Hematopoietic multipotent progenitor cell treated with erythropoietin and hydrocortisone succinate and interleukin-3 and kit ligand, for 15 days (in vitro differentiated cells): ENCODE results near the gene PRELID3B.
"Not testable (repeated sequence)": the region's sequence is repeated elsewhere in the genome, so short reads cannot be mapped to it uniquely, and the experiment has no call there.

Experiments
- DNase-seq: peaks from one replicate; pipeline ENCODE4 v3.0.0-alpha.2; 2015; ENCODE audit warnings: low spot score

PRELID3B gene

DNA sequence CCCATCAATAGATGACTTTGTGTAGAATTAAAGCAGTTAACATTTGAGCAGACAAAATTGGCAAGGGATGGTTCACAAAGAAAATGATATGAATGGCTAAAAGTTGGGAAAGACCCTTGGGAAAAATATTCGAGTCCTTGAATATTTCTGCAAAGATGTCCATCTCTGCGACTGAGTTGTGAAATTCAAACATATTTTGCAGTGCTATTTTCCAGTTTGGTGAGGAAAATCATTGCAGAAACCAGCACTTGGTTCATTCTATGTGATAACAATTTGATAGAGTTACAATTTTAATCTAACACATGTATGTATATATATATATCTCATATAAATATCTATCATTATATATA, 6.1 kb upstream of the PRELID3B start:
- DNase-seq: no peak

DNA sequence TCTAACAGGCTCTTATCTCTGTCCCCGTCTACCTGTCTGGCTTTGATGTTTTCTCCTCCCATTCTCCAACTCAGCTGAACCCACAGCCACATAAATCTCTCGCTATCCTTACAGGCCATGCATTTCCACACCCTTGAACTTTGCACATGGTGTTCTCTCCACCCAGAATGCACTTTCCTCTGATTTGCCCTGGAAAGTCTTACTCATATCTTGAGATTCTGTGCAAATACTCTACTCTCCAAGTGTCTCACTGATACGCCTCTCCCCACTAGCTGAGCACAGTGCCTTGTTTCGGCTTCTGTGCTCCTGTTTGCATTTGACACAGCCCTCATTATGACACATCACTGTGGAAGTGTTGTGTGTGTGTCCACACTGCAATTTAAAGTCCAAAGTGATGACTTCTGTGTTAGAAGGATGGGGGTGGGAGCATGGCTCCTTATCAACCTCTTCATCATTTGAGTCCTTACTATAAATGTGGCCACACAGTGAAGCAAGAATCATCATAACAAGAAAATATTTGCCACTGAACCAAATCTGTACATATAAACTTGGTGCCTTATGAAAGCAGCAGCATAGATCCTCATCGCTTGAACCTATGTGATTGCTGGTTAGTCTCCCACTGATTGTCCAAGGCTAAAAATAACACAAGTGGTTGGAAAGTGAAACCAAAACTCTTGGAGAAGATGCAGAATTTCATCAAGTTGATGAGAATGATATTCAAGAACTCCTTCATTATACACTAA, 5.5 kb upstream of the PRELID3B start:
- DNase-seq: no peak

DNA sequence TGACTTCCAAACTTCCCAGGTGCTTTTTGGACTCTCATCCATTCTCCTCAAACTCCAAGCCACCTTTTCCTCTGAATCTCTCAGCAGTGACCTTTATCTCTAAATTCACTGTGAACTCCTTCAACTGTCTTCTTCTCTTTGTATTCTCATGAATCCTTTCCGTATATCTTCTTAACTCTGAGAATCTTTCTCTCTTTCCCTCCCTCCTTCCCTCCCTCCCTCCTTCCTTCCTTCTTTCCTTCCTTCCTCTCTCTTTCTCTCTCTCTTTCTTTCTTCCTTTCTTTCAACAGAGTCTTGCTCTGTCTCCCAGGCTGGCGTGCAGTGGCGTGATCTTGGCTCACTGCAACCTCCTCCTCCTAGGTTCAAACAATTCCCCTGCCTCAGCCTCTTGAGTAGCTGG, 4.3 kb upstream of the PRELID3B start:
- DNase-seq: no peak

DNA sequence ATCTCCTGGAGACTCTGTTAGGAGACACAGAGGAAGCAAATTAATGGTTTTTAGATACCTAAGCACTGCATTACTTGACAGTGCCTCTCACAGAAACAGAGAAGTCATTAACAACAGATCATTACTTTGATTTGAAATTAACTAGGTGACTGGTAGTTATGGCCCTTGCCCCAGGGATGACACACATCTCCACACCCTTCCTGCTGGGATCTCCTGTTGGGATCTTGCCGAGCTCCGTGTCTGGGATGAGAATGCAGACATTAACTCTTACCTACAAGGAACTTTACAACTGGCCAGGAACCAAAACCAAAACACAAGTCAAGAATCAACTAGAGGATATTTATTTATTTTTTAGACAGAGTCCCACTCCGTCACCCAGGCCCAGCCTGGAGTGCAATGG, 2.2 kb upstream of the PRELID3B start:
- DNase-seq: no peak

DNA sequence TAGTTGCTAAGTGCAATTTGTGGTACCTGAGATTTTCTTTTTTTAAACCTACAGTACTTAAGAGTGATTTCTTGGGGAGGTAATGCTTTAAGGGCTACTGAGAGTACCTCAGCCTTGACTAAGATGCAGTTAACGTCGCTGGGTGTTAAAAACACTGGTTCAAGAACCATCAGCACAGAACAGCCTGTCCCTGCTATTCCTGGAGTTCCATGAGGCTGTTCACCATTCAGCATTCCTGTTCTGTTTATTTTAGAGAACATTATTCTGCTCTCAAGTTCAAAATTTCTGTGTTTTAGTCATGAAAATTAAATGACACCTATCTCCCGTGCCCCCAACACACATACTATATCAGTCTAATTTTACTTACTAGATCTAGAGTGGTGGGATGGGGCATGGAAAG, 1.7 kb upstream of the PRELID3B start:
- DNase-seq: no peak

DNA sequence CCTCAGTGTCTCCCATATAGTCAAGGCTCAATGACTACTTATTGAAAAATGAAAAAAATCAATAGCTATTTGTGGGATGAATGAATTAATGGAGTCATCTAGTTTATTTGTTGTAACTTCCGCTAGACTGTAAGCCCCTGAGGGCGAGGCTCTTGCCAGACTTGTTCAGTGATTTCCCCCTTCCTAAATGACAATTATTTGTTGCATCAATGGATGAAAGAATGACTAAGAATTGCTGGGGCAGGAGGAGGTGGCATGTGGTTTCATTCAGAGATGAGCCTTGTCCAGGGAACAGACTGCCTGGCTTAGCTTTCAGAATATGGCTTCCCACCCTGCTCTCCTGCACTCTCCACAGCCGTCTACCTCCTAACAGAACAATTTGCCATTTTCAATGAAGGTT, 1.1 kb upstream of the PRELID3B start:
- DNase-seq: no peak

DNA sequence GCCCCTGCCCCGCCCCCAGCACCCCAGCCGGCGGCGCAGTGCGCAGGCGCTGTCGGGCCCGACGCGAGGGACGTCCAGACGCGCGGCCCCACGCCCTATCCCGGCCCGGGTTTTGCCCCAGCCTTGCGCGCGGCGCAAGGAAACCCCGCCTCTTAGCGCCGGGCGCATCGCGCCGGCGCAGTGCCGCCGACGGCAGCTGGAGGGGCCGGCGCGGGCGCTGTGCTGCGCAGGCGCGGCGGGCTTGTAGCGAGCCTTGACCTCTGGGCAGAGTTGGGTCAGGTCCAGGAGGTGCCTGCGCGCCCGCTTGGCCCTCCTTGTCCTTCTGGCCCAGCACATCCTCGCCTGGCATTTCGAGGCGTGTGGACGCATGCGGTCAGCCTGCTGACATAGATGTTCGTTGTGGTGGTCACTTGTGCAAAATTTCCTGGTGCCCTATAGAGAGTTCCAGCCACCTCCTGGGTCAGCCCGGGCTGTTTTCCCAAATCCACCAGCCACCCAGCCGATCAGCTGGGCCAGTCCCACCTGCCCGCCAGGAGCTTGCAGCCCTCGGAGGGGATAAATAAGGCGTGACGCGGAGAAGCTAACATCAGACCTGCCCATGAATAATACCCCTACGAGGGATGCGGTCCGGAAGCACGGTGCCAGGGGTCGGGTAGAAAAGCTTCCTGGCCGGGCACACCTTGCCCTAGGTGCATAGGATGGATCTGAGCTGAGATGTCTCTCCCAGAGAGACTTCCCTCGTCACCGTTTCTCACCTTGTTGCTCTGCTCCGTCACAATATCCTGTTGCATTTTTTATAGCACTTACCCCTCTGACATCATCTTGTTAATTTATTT, 428 bp upstream of the PRELID3B start:
- DNase-seq: peak; percentile 96

DNA sequence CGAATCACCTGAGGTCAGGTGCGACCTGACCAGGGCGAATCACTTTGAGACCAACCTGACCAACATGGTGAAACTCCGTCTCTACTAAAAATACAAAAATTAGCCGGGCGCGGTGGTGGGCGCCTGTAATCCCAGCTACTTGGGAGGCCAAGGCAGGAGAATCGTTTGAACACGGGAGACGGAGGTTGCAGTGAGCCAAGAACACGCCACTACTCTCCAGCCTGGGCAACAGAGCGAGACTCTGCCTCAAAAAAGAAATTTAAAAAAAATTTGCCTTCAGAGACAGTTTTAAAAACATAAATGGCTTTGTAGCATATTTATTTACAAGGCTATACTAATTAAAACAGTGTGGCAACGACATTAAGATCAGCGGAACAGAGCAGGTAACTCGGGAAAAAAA, 1.1 kb downstream of the PRELID3B start:
- not testable (repeated sequence) for DNase-seq

DNA sequence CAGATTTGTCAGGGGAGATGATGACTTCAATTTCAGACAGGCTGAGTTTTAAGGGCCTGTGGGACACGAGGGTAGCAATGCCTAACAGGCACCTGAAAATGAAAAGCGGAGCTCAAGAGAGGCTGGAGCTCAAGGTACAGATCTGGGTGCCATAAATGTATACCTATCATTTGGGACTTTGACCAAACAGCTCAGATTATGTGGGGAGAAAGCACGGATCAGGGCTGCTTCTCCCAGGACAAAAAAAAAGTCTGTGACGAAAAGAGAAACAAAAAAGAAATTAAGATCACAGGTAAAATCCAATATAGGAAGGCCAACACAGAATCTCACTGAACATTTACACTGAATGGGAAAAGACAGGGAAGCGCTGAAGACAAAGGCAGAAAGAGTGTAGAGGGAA, 1.9 kb downstream of the PRELID3B start:
- no peak for DNase-seq

DNA sequence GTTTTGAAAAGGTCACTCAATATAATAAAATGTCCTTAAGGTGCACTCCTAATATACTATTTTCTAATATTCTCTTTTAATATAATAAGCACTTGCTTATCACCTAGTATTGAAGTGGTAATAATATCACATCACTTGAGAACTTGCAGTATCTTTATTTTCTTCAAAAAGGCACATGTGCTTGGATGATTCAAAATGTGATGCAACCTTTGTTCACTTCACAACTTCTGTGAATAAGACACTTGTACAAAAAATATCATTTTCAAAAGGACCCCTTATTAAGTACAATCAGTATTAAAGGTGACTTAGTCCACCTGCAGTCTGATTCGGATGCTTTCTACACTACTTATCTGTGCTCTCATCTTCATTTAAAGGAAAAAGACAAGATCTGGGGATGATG, 3.4 kb downstream of the PRELID3B start:
- DNase-seq: no peak

DNA sequence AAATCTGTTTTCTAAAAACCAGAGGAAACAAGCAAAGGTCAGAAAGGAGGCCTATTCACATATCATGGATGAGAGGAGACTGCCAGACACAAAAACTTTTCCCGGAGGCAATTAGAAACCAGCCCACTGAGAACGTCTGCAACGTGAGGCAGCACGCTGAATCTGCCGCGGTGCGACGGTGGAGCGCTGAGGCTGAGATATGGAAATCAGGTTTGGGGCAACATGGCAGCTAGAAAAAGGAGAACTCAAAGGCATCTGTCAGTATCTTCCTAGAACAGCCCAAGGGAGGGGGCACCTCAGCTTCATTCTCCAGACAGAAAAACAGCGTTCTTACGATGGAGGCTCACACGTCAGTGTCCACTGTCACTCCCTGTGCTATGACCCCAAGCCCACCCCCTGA, 5.2 kb downstream of the PRELID3B start:
- DNase-seq: no peak

DNA sequence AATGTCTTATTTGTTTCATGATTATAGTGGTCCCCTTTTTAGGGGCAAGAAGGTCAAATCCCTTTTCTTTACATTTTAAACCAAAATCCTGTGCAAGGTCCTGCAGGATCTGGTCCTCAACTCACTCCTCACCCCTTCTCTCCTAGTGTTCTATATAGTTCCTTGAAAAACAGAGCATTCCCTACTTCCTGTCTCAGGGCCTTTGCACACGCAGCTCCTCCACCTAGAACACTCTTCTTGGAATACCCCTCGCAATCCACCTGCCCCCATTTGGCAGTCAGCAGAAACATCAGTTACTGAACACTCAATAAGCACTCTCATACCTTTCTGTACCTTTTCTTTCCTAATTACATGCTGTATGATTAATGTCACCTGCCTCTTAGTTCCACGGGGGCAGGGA, 7.2 kb downstream of the PRELID3B start:
- DNase-seq: no peak

DNA sequence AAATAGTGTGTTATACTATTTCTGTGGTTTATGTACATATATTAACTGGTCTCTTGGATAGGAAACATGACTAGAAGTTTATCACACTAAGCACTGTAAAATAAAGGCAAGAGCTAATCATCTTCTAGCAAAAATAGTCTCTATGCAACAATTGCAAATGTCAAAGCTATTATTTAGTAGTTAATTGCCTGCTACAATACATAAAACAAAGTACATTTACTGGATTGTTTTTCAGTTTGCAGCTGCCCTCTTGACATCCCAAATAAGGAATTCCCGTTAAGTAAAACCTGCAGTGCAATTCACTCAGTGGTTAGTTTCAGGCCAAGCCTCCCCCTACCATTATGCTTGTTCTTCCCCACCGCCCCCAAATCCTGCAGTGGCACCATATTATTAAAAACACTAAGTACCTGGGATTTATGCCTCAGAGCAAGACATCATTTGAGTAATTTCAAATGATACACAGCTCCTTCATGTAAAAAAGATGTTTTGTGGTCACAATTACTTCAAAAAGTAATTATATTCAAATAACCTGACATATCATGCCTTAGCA, 8.9 kb downstream of the PRELID3B start:
- no peak for DNase-seq

DNA sequence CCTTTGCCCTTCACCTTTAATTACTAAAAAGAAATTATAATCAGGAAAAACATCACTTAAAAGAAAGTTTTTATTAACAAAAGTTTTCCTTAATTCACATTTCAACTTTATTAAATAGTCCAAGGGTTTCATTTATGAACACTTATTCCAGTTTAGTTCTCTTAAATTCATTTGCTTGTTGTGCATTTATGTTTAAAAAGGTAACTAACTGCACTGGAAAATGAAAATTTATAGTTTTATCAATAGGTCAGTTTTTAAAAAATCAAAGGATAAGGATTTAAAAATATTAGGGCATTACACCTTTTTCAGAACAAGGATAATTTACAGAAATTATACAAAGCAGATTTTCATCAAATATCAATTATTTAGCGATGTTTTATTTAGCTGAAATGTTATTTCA, 9.5 kb downstream of the PRELID3B start:
- DNase-seq: no peak

DNA sequence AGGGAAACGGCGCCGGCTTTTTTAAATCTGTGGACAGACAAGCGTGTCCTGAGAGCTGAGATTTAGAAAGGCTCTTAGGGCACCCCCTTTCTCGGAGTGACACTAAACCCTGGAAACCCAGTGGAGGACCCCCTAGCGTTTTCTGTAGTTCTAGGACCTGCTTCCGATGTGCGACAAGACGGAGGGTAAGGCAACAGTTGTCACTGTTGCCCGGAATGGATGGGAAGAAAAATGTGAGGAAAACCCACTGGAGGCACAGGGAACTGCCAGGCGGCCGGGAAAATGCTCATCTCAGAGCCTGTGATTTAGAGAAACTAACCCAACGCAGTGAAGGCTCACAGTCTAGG, 9.9 kb downstream of the PRELID3B start:
- DNase-seq: no peak

DNA sequence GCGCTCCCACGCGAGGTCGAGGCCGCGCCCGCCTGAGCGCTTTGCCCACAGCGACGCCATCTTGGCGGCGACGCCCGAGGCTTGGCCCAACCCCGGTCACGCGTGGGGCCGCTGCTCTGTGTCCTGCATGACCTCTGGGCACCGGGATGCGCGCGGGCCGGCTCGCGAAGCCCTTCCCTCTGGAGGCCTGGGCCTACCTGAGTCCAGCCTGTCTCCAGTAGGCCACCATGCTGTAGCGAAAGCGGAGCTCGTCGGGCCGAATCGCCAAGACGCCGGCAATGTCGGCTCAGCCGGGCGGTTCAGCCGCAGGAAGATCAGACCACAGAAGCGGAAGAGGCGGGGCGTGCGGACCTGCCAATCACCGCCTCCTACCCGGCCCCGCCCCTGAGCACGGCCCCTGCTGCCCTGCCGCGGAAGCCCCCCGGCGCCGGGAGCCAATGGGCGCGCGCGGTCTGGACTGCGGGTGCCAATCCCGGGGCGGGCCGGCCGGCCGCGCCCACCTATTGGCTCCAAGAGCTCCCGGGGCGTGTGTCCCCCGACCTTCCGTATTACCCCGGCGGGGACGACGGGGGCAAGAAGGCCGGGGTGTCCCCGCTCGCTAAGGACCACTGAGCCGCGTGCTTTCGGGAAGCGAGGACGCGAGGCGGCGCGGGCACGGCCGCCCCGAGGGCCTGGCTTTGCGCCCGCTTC, 10.4 kb downstream of the PRELID3B start, which contains the start of gene ATP5F1E:
TSS of gene ATP5F1E (minus strand) at position 313 of the 690 bp plus-strand sequence. CDS start at position 229, 84 bp downstream.
- DNase-seq: peak; percentile 91

DNA sequence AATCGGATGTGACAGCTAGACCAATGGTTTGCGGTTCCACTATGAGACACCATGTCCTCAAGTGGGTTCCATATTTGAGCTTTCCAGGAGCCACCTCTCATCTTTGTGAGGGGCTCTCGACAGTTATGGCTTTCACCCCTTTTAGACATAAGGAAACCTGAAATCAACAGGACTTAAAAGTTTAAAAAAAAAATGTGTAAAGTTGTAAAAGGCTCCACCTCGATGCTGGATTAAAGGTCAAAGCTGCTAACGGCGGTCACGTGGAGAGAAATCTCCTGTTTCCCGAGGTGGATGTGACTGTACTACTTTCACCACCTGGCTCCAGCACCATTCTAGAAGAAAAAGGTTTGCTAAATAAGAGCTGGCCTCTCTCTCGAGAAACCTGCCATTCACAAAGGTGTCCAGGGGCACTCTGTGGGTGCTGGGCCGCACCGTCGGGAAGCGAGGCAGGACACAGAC, 11.0 kb downstream of the PRELID3B start:
- DNase-seq: no peak

DNA sequence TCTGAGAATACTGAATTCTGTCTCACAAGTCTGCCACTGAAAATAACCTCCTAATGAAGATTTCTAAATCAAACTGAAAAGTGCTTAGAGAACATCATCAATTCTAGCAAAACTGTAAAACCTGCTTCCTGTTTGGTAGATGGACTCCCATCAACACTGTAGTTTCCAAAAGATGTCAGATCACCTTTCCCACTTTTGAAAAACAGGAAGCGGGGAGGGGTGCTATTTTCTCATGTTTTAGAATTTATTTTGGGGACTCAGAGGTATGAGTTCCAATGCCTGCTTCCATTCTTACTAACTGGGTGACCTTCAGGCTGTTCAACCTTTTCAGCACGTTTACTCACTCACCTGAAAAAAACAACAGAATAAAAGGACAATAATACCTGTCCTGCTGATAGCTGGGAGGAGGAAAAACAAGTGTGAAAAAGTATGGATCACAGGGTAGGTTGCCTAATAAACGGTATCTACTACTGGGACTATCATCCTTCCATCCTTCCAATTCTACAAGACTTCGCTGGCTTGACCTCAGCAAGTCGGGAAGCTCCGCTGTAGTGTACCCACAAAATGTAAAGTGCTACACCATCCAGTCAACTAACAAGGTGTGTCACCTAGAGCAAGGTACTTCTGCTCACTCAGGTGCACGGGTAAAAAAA, 11.5 kb downstream of the PRELID3B start:
- no peak for DNase-seq

DNA sequence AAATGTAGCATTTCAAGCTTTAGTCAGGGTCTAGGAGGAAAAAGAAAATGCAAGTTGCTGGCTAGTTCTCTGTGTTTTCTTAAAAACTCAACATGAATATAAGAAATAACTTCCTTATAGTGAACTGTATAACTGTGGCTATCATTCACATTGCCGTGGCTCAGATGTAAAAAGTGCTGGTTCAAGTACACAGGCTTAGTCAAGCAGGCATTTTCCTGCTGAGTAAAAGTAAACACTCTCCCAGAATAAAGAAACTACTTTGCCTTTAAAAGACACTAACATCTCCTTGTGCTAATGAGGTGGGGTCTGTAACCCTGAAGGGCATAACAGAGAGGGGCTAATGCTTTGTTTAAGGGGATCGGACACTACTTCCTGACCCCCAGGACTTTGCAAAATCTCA, 13.8 kb downstream of the PRELID3B start:
- DNase-seq: no peak

DNA sequence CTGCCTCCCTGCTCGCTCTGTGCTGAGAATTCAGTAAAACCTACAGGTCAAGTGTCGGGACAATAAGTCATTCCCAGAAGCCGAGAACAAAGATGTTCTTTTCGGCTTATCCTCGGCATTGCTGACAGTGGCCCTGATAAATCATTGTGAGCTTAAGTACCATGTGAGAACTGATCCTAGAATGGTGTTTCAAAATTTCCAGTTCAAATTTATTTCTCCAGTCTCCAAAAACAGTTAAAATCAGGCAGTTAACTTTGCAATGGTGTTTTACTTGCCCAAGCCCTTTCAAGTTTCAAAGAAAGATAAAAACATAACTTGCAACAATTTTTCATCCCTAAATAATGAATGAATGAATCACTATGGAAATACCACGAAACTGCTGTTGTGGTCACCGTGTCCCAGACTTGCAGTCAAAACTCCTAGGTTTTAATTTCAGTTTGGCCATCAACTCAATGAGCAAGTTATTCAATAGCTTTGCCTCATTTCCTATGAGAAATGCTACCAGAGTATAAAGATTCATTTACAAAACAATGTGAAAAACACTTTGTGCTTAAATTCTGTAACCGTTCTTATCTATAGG, 14.8 kb downstream of the PRELID3B start:
- DNase-seq: no peak

DNA sequence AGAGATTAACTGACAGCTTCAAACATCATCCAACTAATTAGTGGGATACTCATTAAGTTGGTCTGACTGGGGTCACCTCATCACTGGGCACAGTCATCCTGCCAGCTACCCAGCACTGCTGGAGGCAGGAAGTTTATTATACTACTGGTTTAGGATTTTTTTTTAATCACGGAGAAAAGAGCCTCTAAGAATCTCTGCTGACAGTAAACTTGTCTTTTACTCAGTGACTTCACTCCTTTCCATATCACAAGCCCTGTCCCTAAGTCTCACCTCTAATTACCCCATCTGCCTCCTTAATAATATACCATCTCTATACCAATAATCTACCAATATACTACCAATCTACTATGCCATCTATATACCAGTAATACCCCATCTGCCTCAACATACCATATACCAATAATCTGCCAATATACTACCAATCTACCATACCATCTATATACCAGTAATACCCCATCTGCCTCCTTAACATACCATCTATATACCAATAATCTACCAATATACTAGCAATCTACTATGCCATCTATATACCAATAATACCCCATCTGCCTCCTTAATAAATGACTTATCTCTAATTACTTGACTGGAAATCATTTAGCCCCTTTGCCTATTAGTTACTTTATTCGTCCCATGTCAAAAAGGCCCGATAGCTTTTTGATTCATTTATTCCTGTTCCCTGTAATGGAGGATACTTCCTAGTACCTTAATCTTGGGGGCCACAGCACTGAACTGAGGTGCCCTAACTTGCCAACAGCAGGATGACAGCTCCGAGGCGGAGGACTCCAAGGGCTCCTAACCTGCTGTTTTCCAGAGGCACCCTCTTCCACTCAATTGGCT, 15.5 kb downstream of the PRELID3B start:
- no peak for DNase-seq
